Bronchial epithelial cell (primary cell): Measurements from ENCODE around the gene ZNF335. TPM values are rescaled to one million over a fixed set of nuclear protein-coding genes. Genes with fewer than 3 reads are reported as not detected.

Experiments used
- DNase-seq: peaks from one replicate; pipeline ENCODE4 v3.0.0-alpha.2; 2010; ENCODE audit warnings: low read depth
- FAIRE-seq: peaks from 2 replicates; lab custom pipeline; 2011; peaks lifted over from hg19 to GRCh38; lab: Jason Lieb, UNC
- H3K27me3 ChIP-seq: 2 replicates; pipeline ENCODE4 v1.5.1; 2011; ENCODE audit warnings: low read length; ENCODE audit not compliant: control insufficient read depth, insufficient read depth
- H3K36me3 ChIP-seq: 2 replicates; pipeline ENCODE4 v1.5.1; 2011; ENCODE audit warnings: low read length; ENCODE audit not compliant: control insufficient read depth, insufficient read depth
- H3K4me3 ChIP-seq: 2 replicates; pipeline ENCODE4 v1.5.1; 2011; ENCODE audit warnings: mild to moderate bottlenecking, low read depth, low read length, control low read depth
- total RNA-seq: library from RNA; depleted of rRNA; stranded (reverse); fragments of >200 nt; gene quantifications from 2 replicates; pipeline ENCODE4 v1.2.1, GENCODE V29; 2014
- TF ChIP-seq, protein P1 (sequence below): IDR thresholded peaks from 2 replicates; pipeline ENCODE4 v1.5.1; 2011; ENCODE audit warnings: mild to moderate bottlenecking, moderate library complexity, low read length, control low read depth, inconsistent platforms; ENCODE audit not compliant: insufficient read depth, severe bottlenecking

The ZNF335 gene
- total RNA-seq, 1 donor from 2014 or later: 10.3 TPM

DNA sequence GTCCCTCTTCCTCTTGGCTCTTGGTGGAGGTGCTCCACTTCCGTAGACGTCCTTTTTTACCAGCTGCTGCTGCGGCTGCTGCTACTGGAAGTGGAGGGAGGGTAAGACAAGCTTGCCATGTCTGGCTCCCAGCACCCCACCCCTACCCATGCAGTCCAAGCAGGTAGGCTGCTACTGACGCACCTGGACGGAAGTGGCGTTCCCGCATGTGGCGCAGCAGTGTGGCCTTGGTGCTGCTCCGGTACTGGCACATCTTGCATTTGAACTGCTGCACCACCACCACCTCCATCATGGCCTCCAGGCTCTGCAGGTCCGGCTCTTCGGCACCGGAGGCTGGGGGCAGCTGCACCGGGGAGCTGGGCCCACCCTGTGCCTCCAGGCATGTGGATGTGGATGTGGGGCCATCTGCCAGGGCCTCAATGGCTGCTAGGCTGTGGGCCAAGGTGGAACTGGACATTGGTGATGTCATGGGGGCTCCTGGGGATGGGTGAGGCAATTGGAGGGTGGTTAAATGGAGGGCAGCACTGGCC lies 4.4 kb downstream of the ZNF335 start:
- FAIRE-seq: no peak
- Histone ChIP-seq H3K36me3 (peaks cover 40% of the 10 kb centered on the region), H3K27me3 (no peaks in the 10 kb centered on the region), H3K4me3 (no peak overlapping the region)
- TF ChIP-seq, protein P1, sequence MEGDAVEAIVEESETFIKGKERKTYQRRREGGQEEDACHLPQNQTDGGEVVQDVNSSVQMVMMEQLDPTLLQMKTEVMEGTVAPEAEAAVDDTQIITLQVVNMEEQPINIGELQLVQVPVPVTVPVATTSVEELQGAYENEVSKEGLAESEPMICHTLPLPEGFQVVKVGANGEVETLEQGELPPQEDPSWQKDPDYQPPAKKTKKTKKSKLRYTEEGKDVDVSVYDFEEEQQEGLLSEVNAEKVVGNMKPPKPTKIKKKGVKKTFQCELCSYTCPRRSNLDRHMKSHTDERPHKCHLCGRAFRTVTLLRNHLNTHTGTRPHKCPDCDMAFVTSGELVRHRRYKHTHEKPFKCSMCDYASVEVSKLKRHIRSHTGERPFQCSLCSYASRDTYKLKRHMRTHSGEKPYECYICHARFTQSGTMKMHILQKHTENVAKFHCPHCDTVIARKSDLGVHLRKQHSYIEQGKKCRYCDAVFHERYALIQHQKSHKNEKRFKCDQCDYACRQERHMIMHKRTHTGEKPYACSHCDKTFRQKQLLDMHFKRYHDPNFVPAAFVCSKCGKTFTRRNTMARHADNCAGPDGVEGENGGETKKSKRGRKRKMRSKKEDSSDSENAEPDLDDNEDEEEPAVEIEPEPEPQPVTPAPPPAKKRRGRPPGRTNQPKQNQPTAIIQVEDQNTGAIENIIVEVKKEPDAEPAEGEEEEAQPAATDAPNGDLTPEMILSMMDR: no peak
- no peak for DNase-seq

DNA sequence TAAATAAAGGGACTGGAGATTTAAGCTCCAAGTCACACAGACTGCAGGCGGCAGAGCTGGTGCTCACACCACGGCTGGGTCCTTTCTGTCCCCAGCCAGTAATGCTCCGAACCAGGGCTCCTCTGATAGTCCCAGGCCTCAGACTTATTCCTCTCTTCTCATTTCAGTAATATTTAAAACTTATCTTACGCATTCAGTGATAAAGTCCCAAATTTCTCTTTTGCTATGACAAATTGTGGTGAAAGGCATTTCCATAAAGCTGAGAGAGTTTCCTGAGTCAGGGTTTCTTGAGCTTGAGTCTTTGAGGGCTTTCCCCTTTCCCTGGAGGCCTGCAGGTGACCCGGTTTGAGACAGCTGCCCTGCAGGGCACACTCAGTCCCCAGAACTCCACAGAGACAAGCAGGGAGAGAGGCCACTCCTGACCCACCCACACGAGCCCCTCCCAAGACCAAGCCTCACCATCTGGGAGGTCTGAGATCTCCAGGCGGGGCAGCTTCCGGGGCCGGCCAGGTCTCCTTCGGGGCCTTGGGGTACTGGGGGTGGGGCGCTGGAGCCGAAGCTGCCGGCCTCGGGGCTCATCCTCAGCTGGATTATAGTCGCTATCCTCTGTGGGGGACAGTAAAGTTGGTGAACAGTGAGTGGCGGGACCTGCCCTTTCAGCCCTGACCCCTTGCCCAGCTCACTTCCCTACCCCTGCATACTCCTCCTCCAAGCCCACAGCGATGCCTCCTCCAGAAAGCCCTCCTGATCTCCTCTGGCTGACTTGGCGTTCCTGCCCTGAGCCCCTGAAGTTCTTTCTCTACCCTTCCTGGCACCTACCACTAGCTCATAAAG lies 6.6 kb downstream of the ZNF335 start:
- FAIRE-seq: no peak
- Histone ChIP-seq H3K4me3 (no peak overlapping the region), H3K27me3 (no peaks in the 10 kb centered on the region), H3K36me3 (peaks cover 56% of the 10 kb centered on the region)
- no peak for DNase-seq
- TF ChIP-seq, protein P1: no peak

GRCh38 chr20:45964006-45964400 lies 8.0 kb downstream of the ZNF335 start:
- H3K36me3 ChIP-seq: peaks cover 61% of the 10 kb centered on the region
- TF ChIP-seq, protein P1: no peak
- H3K4me3 ChIP-seq: no peak overlapping the region
- DNase-seq (no peak), FAIRE-seq (no peak)
- no peaks in the 10 kb centered on the region for H3K27me3 ChIP-seq

- Histone ChIP-seq H3K36me3 (peaks cover 59% of the 10 kb centered on the region), H3K4me3 (no peak overlapping the region), H3K27me3 (no peaks in the 10 kb centered on the region)
- FAIRE-seq: no peak
- TF ChIP-seq, protein P1: peak; percentile 44
- peak; percentile 49 for DNase-seq
Observed at GRCh38 chr20:45963059-45964005, 8.7 kb downstream of the ZNF335 start.

GRCh38 chr20:45962031-45962755 lies 9.8 kb downstream of the ZNF335 start:
- TF ChIP-seq, protein P1: no peak
- DNase-seq: no peak
- Histone ChIP-seq H3K4me3 (no peak overlapping the region), H3K36me3 (peaks cover 51% of the 10 kb centered on the region), H3K27me3 (no peaks in the 10 kb centered on the region)
- FAIRE-seq: no peak
